Kidney (tissue), 14 donors: ENCODE results near the gene HOXC4. TPM values are rescaled to one million over a fixed set of nuclear protein-coding genes. Genes with fewer than 3 reads are reported as not detected.
A peak's percentile ranks its signal among the peaks of the same experiment; 100 is the strongest.

ENCODE experiments used
- DNase-seq, 5 donors: peaks; one replicate each; pipeline ENCODE4 v3.0.0-alpha.2; 2013 to 2020
- FAIRE-seq: peaks from 2 replicates; lab custom pipeline; 2012; peaks lifted over from hg19 to GRCh38; lab: Jason Lieb, UNC
- H3K27ac ChIP-seq, 2 donors: one replicate each; pipeline ENCODE4 v1.7.0; 2013; ENCODE audit warnings: low read depth in 2 of 2, low read length in 2 of 2, inconsistent platforms in 1 of 2
- H3K27me3 ChIP-seq: one replicate; pipeline ENCODE4 v1.7.1; 2013; ENCODE audit warnings: low read length, inconsistent platforms; ENCODE audit not compliant: control insufficient read depth, insufficient read depth
- H3K36me3 ChIP-seq, 3 donors: one replicate each; pipeline versions ENCODE4 v1.7.0 to v1.7.1; 2013; ENCODE audit warnings: low read length in 3 of 3, control low read depth in 1 of 3, inconsistent platforms in 1 of 3; ENCODE audit not compliant: insufficient read depth in 3 of 3, control insufficient read depth in 2 of 3
- H3K4me1 ChIP-seq, 3 donors: one replicate each; pipeline versions ENCODE4 v1.7.0 to v1.7.1; 2013; ENCODE audit warnings: low read length in 3 of 3, inconsistent platforms in 1 of 3, low read depth in 1 of 3; ENCODE audit not compliant: control insufficient read depth in 2 of 3, insufficient read depth in 2 of 3
- H3K4me3 ChIP-seq, 3 donors: one replicate each; pipeline versions ENCODE4 v1.7.0 to v1.8.1; 2013; ENCODE audit warnings: low read length in 3 of 3, control low read depth in 1 of 3, inconsistent platforms in 1 of 3
- H3K9ac ChIP-seq, 3 donors: one replicate each; pipeline versions ENCODE4 v1.7.0 to v1.7.1; 2013; ENCODE audit warnings: low read length in 3 of 3, control low read depth in 1 of 3, inconsistent platforms in 1 of 3
- H3K9me3 ChIP-seq, 3 donors: one replicate each; pipeline versions ENCODE4 v1.7.0 to v1.7.1; 2013; ENCODE audit warnings: low read length in 3 of 3, control low read depth in 1 of 3, inconsistent platforms in 1 of 3; ENCODE audit not compliant: control insufficient read depth in 2 of 3, insufficient read depth in 1 of 3
- CTCF ChIP-seq: IDR thresholded peaks from 3 replicates; pipeline ENCODE4 v1.5.1; 2012; ENCODE audit warnings: mild to moderate bottlenecking, moderate library complexity, borderline replicate concordance; ENCODE audit not compliant: insufficient read depth; ENCODE audit errors: extremely low read depth
- intact Hi-C: fragments of 100-400 bp; cut with DNase I; formaldehyde crosslinking; loops from one replicate; pipeline ENCODE4 v1.11.1; 2022
- polyA plus RNA-seq: library from polyadenylated mRNA; stranded (reverse); fragments of 350-450 nt; fragmentation: Illumina TruSeq; extraction: RNeasy Lipid Tissue Mini Kit (QIAGEN cat#74804); gene quantifications from one replicate; pipeline ENCODE4 v1.2.3, GENCODE V29; 2014; ENCODE audit warnings: low read depth, low replicate concordance; ENCODE audit not compliant: insufficient read depth
- total RNA-seq: library from RNA; stranded (reverse); fragmentation: NEBNext Ultra II Directional; extraction: Animal tissue kit (Norgen Biotek cat#: 25700); gene quantifications from one replicate; pipeline ENCODE4 v1.2.1, GENCODE V29; 2021
- donor health status: control.
- donor health status: control.
- donor health status: control.
- donor health status: control.
- donor health status: control.
- donor health status: DM: yes; HTN: yes; CAD: no.
- donor health status: Normal renal cell carcinoma (clear cell type).

The HOXC4 gene
- total and polyA plus RNA-seq, 2 donors from 2014 or later, result 13.9 to 24.5 TPM

GRCh38 chr12:54021432-54022013, 32.1 kb upstream of the HOXC4 start:
- H3K4me1 ChIP-seq, result peaks cover 8 to 10% (median 8%) of the 10 kb centered on the region in 3 donors
- H3K9ac ChIP-seq, result peak overlapping the region in 1 of 3 donors; percentile 23
- FAIRE-seq (no peak), DNase-seq (peak in 4 of 5 donors; percentile 79 to 88 (median 83))
- H3K4me3 ChIP-seq, result peak overlapping the region; percentile 7 to 40 (median 22)
- peaks cover 3% of the 10 kb centered on the region for H3K27me3 ChIP-seq
- H3K27ac ChIP-seq, result peak overlapping the region; percentile 49 to 73
- H3K9me3 ChIP-seq, result no peaks in the 10 kb centered on the region
- no peaks in the 10 kb centered on the region for H3K36me3 ChIP-seq
- intact Hi-C loops, result no loop called here
- TF ChIP-seq CTCF, result no peak

GRCh38 chr12:54022960-54023884, 30.4 kb upstream of the HOXC4 start:
- no peaks in the 10 kb centered on the region for H3K36me3 ChIP-seq
- FAIRE-seq, result no peak
- TF ChIP-seq CTCF, result no peak
- peak in 2 of 5 donors; percentile 28 to 43 for DNase-seq
- intact Hi-C loops, result no loop called here
- no peak overlapping the region for H3K4me3 ChIP-seq
- H3K9me3 ChIP-seq, result no peaks in the 10 kb centered on the region
- peak overlapping the region in 1 of 2 donors; percentile 41 for H3K27ac ChIP-seq
- peaks cover 3% of the 10 kb centered on the region for H3K27me3 ChIP-seq
- H3K4me1 ChIP-seq, result peaks cover 8 to 10% (median 10%) of the 10 kb centered on the region in 3 donors
- peak overlapping the region in 2 of 3 donors; percentile 6 to 54 for H3K9ac ChIP-seq

GRCh38 chr12:54024127-54024526, 29.5 kb upstream of the HOXC4 start:
- peaks cover 3% of the 10 kb centered on the region for H3K27me3 ChIP-seq
- peak overlapping the region; percentile 32 to 49 for H3K27ac ChIP-seq
- no peak for TF ChIP-seq CTCF
- peak overlapping the region in 1 of 3 donors; percentile 51 for H3K9ac ChIP-seq
- FAIRE-seq (no peak), DNase-seq (peak in 2 of 5 donors; percentile 63 to 65)
- peaks cover 11 to 15% (median 12%) of the 10 kb centered on the region in 3 donors for H3K4me1 ChIP-seq
- intact Hi-C loops, result no loop called here
- no peak overlapping the region for H3K4me3 ChIP-seq
- no peaks in the 10 kb centered on the region for H3K36me3 ChIP-seq
- H3K9me3 ChIP-seq, result no peaks in the 10 kb centered on the region
